Lower leg skin (tissue), 4 donors: ENCODE results near the gene SDK1. TPM values are rescaled to one million over a fixed set of nuclear protein-coding genes. Genes with fewer than 3 reads are reported as not detected.

ENCODE experiments used
- DNase-seq, 2 donors: peaks; one replicate each; pipeline ENCODE4 v3.0.0-alpha.2; 2019; ENCODE audit warnings: low spot score in 2 of 2
- H3K4me3 ChIP-seq: fragments of 200-600 bp; sonication (generic); 2 replicates; pipeline ENCODE4 v1.5.1; 2017; ENCODE audit warnings: mild to moderate bottlenecking, low read depth; ENCODE audit not compliant: poor library complexity, severe bottlenecking
- CTCF ChIP-seq, 3 donors: fragments of 450-650 bp; IDR thresholded peaks; one replicate each; pipeline ENCODE4 v1.5.1; 2016; ENCODE audit warnings: antibody characterized with exemption in 3 of 3, mild to moderate bottlenecking in 3 of 3, moderate library complexity in 2 of 3
- POLR2A ChIP-seq, 2 donors: fragments of 450-650 bp; IDR thresholded peaks; one replicate each; pipeline ENCODE4 v1.6.1; 2016 to 2017; ENCODE audit warnings: antibody characterized with exemption in 2 of 2, mild to moderate bottlenecking in 1 of 2, moderate library complexity in 1 of 2
- WGBS, 2 donors: methylation state at CpG; one replicate each; pipeline ENCODE4 v1.1.5; 2018; 5-methylcytosine and 5-hydroxymethylcytosine counted together
- intact Hi-C: fragments of 100-400 bp; cut with DNase I; formaldehyde crosslinking; loops from one replicate; pipeline ENCODE4 v1.15.0; 2023; ENCODE audit warnings: low total_unique reads
- total RNA-seq, 4 donors: library from RNA; depleted of rRNA; stranded (reverse); fragments of >200 nt; gene quantifications; one replicate each; pipeline ENCODE4 v1.1.0, GENCODE V29; 2016

Gene SDK1
- total RNA-seq, 4 donors from 2014 or later = 1.9 to 7.2 (median 5.1) TPM

GRCh38 chr7:4267341-4268039 is 966.4 kb downstream of the SDK1 start:
- peak in 1 of 2 donors; percentile 58 for DNase-seq
- 78 to 83% methylated on average over 21 of the region's 21 CpGs for WGBS, 2 donors
- TF ChIP-seq CTCF (IDR thresholded peaks at IDR 0.05) (no peak), POLR2A (IDR thresholded peaks at IDR 0.05) (no peak)
- intact Hi-C loops = no loop called here
- H3K4me3 ChIP-seq = no peak overlapping the region

- peak in 1 of 2 donors; percentile 65 for DNase-seq
- intact Hi-C loops = no loop called here
- no peak overlapping the region for H3K4me3 ChIP-seq
- WGBS, 2 donors = 81 to 84% methylated on average over 29 to 34 of the region's 34 CpGs
- TF ChIP-seq POLR2A (IDR thresholded peaks at IDR 0.05) = no peak
These were observed 967.3 kb downstream of the SDK1 start for GRCh38 chr7:4268040-4268965.

GRCh38 chr7:4269086-4269485 is 968.0 kb downstream of the SDK1 start:
- no peak overlapping the region for H3K4me3 ChIP-seq
- TF ChIP-seq CTCF (IDR thresholded peaks at IDR 0.05) (no peak), POLR2A (IDR thresholded peaks at IDR 0.05) (no peak)
- peak in 1 of 2 donors; percentile 56 for DNase-seq
- 86 to 88% methylated on average over 8 to 9 of the region's 9 CpGs for WGBS, 2 donors
- intact Hi-C loops = no loop called here

GRCh38 chr7:4269746-4270145 is 968.7 kb downstream of the SDK1 start:
- intact Hi-C loops = no loop called here
- H3K4me3 ChIP-seq = no peak overlapping the region
- TF ChIP-seq POLR2A (IDR thresholded peaks at IDR 0.05) (no peak), CTCF (IDR thresholded peaks at IDR 0.05) (no peak)
- peak in 1 of 2 donors; percentile 60 for DNase-seq
- 79 to 84% methylated on average over 10 to 11 of the region's 11 CpGs for WGBS, 2 donors

GRCh38 chr7:4270268-4270667 is 969.2 kb downstream of the SDK1 start:
- 83 to 86% methylated on average over 10 to 12 of the region's 12 CpGs for WGBS, 2 donors
- intact Hi-C loops = no loop called here
- peak in 1 of 2 donors; percentile 69 for DNase-seq
- no peak overlapping the region for H3K4me3 ChIP-seq
- TF ChIP-seq CTCF (IDR thresholded peaks at IDR 0.05) = no peak
